Measurements from ENCODE around the gene CDH16.

DNA sequence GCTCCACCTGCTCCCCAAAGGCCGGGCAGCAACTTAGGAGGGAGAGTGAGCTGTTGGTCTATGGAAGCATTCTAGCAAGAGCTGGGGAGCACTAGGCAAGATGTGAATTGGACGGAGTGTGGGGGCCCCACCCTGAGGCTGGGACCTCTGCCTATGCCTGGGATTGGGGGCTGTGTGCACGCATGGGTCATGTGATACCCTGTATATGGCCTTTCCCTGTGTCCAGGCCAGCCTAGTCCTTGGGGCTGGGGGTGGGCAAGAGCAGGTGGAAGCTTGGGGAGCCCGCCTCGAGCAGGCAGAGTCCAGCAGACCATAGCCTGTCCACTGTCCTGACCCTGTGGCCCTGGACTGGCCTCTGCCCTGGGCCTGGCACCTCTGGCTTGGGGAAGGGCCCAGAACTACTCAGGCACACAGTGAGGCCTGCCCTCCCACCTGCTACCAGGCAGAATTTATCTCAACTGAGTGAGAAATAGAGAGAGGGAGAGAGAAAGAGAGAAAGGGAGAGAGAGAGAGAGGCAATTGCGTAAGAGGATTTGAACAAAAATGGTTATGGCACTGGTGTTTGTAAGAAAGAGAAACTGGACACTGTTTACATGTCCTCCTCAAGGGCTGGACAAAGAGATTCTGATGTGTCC is 19.3 kb downstream of the CDH16 start:
- TF ChIP-seq, protein P1, sequence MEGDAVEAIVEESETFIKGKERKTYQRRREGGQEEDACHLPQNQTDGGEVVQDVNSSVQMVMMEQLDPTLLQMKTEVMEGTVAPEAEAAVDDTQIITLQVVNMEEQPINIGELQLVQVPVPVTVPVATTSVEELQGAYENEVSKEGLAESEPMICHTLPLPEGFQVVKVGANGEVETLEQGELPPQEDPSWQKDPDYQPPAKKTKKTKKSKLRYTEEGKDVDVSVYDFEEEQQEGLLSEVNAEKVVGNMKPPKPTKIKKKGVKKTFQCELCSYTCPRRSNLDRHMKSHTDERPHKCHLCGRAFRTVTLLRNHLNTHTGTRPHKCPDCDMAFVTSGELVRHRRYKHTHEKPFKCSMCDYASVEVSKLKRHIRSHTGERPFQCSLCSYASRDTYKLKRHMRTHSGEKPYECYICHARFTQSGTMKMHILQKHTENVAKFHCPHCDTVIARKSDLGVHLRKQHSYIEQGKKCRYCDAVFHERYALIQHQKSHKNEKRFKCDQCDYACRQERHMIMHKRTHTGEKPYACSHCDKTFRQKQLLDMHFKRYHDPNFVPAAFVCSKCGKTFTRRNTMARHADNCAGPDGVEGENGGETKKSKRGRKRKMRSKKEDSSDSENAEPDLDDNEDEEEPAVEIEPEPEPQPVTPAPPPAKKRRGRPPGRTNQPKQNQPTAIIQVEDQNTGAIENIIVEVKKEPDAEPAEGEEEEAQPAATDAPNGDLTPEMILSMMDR (IDR thresholded peaks at IDR 0.05; ENCODE audit: low read depth, low read length): no peak
- TF ChIP-seq EZH2phosphoT487 (IDR thresholded peaks at IDR 0.05; ENCODE audit: low read depth): no peak
